ENCODE measurements around the gene DGCR8.

Gene DGCR8

GRCh38 chr22:20062043-20062765, 17.8 kb upstream of the DGCR8 start:
- no peak for TF ChIP-seq CTCF (IDR thresholded peaks at IDR 0.05; ENCODE audit: low read depth, low read length)
- H3K4me3 ChIP-seq (ENCODE audit: low read depth, low read length), result no peak overlapping the region
- DNase-seq (ENCODE audit: low read depth, low spot score), result no peak
- in situ Hi-C loops (cut with HindIII; ENCODE audit: low sequenced_read_pairs), result no loop called here

DNA sequence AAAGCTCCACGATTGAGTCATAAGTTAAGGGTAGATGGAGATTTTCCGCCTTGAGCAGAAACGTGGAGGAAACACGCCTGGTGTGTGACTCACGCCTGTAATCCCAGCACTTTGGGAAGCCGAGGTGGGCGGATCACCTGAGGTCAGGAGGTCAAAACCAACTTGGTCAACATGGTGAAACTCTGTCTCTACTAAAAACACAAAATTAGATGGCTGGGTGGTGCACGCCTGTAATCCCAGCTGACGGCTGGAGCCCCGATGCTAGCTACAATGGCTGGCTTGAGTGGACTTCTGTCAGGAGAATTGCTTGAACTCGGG, 17.3 kb upstream of the DGCR8 start:
- H3K4me3 ChIP-seq (ENCODE audit: low read depth, low read length), result no peak overlapping the region
- DNase-seq (ENCODE audit: low read depth, low spot score), result peak; percentile 62
- in situ Hi-C loops (cut with HindIII; ENCODE audit: low sequenced_read_pairs), result no loop called here
- TF ChIP-seq CTCF (IDR thresholded peaks at IDR 0.05; ENCODE audit: low read depth, low read length), result no peak

DNA sequence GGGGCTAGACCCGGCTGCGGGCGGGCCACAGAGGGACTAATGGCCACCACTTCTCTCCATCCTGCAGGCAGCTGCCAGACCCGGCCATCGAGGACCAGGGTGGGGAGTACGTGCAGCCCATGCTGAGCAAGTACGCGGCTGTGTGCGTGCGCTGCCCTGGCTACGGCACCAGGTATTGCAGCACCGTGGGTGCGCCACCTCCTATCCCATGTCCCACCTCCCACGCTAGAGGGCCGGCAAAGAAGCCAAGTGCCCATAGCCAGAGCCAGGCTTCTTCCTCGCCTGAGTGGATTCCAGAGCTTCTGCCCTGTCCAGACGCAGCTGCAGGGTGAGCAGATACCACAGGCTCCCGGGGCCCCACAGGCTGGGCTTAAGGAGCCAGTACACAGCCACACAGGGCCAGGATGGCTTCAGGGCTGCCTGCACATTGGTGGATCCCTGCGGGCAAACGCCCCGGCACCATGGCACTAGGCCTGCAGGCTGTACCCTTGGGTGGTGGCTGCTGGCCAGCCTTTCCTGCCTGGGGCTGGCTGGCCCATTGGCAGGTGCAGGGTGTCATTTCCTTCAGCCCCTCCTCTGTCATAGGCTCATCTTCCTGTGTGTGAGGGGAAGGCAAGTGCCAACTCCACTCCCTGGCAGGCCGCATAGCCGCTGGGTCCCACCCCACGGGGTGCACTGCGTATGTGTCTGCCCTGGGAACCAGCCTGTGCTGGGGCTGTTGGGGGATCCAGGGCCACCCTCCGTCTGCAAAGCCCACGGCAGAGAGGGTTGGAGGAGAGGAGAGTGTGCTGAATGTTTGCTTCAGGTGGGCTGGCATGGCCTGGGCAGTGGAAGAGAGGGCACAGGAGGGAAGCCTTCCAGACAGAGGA, 16.5 kb upstream of the DGCR8 start:
- in situ Hi-C loops (cut with HindIII; ENCODE audit: low sequenced_read_pairs), result no loop called here
- H3K4me3 ChIP-seq (ENCODE audit: low read depth, low read length), result no peak overlapping the region
- no peak for TF ChIP-seq CTCF (IDR thresholded peaks at IDR 0.05; ENCODE audit: low read depth, low read length)
- DNase-seq (ENCODE audit: low read depth, low spot score), result no peak

DNA sequence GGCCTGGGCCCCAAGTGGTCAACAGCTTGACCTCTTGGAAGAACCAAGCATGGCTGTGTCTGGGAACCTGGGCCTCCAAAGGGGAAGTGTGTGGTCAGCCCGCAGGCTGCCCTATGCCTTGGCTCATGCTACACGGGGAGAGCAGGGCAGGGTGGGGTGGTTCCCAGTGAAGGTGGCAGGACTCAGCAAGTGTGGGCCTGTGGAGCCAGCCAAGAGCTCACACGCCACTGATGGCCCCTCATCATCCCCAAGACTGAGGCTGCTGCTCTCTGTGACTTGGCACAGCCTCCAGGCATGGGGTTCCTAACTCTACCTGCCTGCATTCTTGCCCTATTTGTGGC, 15.9 kb upstream of the DGCR8 start:
- TF ChIP-seq CTCF (IDR thresholded peaks at IDR 0.05; ENCODE audit: low read depth, low read length), result no peak
- no peak overlapping the region for H3K4me3 ChIP-seq (ENCODE audit: low read depth, low read length)
- DNase-seq (ENCODE audit: low read depth, low spot score), result no peak
- in situ Hi-C loops (cut with HindIII; ENCODE audit: low sequenced_read_pairs), result no loop called here

DNA sequence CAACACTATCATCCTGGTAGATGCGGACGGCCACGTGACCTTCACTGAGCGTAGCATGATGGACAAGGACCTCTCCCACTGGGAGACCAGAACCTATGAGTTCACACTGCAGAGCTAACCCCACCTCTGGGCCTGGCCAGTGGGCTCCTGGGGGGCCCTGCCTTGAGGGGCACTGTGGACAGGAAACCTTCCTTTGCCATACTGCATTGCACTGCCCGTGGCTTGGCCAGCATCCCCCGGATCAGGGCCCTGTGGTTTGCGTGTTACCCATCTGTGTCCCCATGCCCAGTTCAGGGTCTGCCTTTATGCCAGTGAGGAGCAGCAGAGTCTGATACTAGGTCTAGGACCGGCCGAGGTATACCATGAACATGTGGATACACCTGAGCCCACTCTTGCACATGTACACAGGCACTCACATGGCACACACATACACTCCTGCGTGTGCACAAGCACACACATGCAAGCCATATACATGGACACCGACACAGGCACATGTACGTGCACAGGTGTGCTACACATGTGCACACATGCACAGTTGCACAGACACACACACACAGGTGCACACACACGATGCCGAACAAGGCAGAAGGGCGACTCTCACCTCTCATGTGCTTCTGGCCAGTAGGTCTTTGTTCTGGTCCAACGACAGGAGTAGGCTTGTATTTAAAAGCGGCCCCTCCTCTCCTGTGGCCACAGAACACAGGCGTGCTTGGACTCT, 15.3 kb upstream of the DGCR8 start:
- no peak for TF ChIP-seq CTCF (IDR thresholded peaks at IDR 0.05; ENCODE audit: low read depth, low read length)
- in situ Hi-C loops (cut with HindIII; ENCODE audit: low sequenced_read_pairs), result no loop called here
- no peak for DNase-seq (ENCODE audit: low read depth, low spot score)
- H3K4me3 ChIP-seq (ENCODE audit: low read depth, low read length), result no peak overlapping the region

DNA sequence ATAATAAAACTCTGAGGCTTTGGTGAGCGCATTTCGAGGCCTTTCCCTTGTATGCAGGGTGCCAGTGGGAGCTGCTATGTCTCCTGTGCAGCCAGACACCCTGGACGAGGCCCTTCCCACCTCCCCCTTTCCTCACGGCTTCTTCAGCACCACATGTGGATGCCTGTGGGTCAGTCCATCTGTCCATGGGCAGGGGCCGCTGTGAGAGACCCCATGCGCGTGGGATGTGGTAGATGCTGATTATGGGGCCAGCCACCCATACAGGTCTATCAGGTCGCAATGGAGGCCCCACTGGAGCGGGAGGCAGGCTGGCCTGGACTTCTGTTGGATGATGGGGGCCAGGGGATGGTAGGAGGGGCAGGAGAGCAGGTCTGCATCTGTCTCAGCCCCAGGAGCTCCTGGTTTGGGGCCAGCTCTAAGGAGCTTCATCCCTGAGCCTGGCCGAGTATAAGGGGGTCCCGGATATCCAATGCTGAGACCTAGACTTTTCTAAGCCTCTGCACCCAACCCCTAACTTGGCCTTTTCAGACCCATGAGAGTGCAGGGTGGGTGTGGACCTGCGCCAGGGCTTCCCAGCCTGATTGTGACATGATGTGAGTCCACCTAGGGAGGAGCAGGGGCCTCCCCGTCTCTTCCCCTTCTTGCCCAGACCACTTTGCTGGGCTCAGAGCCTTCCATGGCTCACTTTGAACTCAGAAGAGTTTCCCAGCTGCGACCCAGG, 14.0 kb upstream of the DGCR8 start:
- no peak overlapping the region for H3K4me3 ChIP-seq (ENCODE audit: low read depth, low read length)
- no peak for DNase-seq (ENCODE audit: low read depth, low spot score)
- in situ Hi-C loops (cut with HindIII; ENCODE audit: low sequenced_read_pairs), result no loop called here
- no peak for TF ChIP-seq CTCF (IDR thresholded peaks at IDR 0.05; ENCODE audit: low read depth, low read length)

Data from astrocyte of the spinal cord (primary cell).